Panc1 (cell line): ENCODE measurements around the gene CPA5. TPM values are rescaled to one million over a fixed set of nuclear protein-coding genes. Genes with fewer than 3 reads are reported as not detected.

ENCODE experiments used
- ATAC-seq: fragments of 200-7000 bp; cut with Tn5 transposase; 2 replicates; pipeline ENCODE4 v1.9.1; 2020; ENCODE audit warnings: mild to moderate bottlenecking, moderate library complexity
- BruUV-seq: library from RNA; stranded (reverse); fragments of 400-500 nt; replicated peaks from 2 replicates; lab custom pipeline; 2021; lab: Mats Ljungman, UMichigan
- CTCF ChIA-PET: fragments of 300-600 bp; sonication (Branson Sonifier 250); formaldehyde crosslinking; loops from one replicate; lab custom pipeline; 2022; ENCODE audit warnings: antibody characterized with exemption; lab: Charles Lee
- POLR2A ChIA-PET: fragments of 300-600 bp; sonication (Branson Sonifier 250); formaldehyde crosslinking; loops from one replicate; lab custom pipeline; 2022; ENCODE audit warnings: antibody characterized with exemption; lab: Charles Lee
- DNase-seq: peaks from one replicate; pipeline ENCODE4 v3.0.0-alpha.2; 2010; ENCODE audit warnings: low read depth, low spot score
- H3K27ac ChIP-seq: 2 replicates; pipeline ENCODE4 v1.5.1; 2011; ENCODE audit warnings: mild to moderate bottlenecking, low read length, inconsistent platforms
- H3K27me3 ChIP-seq: fragments of 200-500 bp; sonication (Bioruptor generic); 2 replicates; pipeline ENCODE4 v1.6.0; 2014; ENCODE audit warnings: low read length, inconsistent platforms; ENCODE audit not compliant: control insufficient read depth, insufficient read depth
- H3K36me3 ChIP-seq: fragments of 200-500 bp; sonication (Bioruptor generic); 2 replicates; pipeline ENCODE4 v1.5.1; 2014; ENCODE audit warnings: inconsistent platforms, mild to moderate bottlenecking, low read length, moderate library complexity; ENCODE audit not compliant: control insufficient read depth, insufficient read depth
- H3K4me1 ChIP-seq: 2 replicates; pipeline ENCODE4 v1.5.1; 2011; ENCODE audit warnings: inconsistent platforms, mild to moderate bottlenecking, low read length, moderate library complexity; ENCODE audit not compliant: control insufficient read depth, insufficient read depth
- H3K4me3 ChIP-seq, 2 experiments: 2 replicates each; pipeline ENCODE4 v1.5.1; 2011 to 2012; ENCODE audit warnings: low read depth in 2 of 2, low read length in 2 of 2, mild to moderate bottlenecking in 2 of 2, inconsistent platforms in 1 of 2, moderate library complexity in 1 of 2
- H3K9me3 ChIP-seq: fragments of 200-500 bp; sonication (Bioruptor generic); 2 replicates; pipeline ENCODE4 v1.5.1; 2014; ENCODE audit warnings: low read depth, mild to moderate bottlenecking, inconsistent platforms, low read length, moderate library complexity; ENCODE audit not compliant: control insufficient read depth, insufficient read depth
- POLR2AphosphoS5 ChIP-seq: IDR thresholded peaks from 2 replicates; pipeline ENCODE4 v1.6.1; 2012; ENCODE audit warnings: mild to moderate bottlenecking, low read depth, low read length, moderate library complexity
- SIN3A ChIP-seq: IDR thresholded peaks from 2 replicates; pipeline ENCODE4 v1.6.1; 2012; ENCODE audit warnings: low read depth, mild to moderate bottlenecking, low read length, moderate library complexity, borderline replicate concordance; ENCODE audit not compliant: insufficient read depth
- TCF7L2 ChIP-seq: IDR thresholded peaks from 2 replicates; pipeline ENCODE4 v1.6.1; 2011; ENCODE audit warnings: mild to moderate bottlenecking, low read depth, low read length, inconsistent platforms
- in situ Hi-C: cut with HindIII; loops from 2 replicates; pipeline ENCODE4 v1.10.0; 2016; ENCODE audit warnings: low sequenced_read_pairs, low pct_unique_long_range_greater_than_20kb
- intact Hi-C: fragments of 100-400 bp; cut with micrococcal nuclease; formaldehyde crosslinking; loops from one replicate; pipeline ENCODE4 v1.10.0; 2022; ENCODE audit not compliant: unreplicated experiment
- total RNA-seq: library from RNA; stranded (reverse); gene quantifications from one replicate; pipeline ENCODE4 v1.2.1, GENCODE V29; 2021; ENCODE audit not compliant: unreplicated experiment
- TF ChIP-seq, protein P1 (sequence below), 2 experiments: IDR thresholded peaks; 2 replicates each; pipeline ENCODE4 v1.6.1; 2011 to 2012; ENCODE audit warnings: low read depth in 2 of 2, control low read depth in 1 of 2, low read length in 1 of 2, mild to moderate bottlenecking in 1 of 2, moderate library complexity in 1 of 2; ENCODE audit not compliant: insufficient read depth in 1 of 2
- TF ChIP-seq, protein P2 (sequence below): fragments of 450-650 bp; IDR thresholded peaks from 2 replicates; pipeline ENCODE4 v1.5.1; 2017; ENCODE audit warnings: mild to moderate bottlenecking

The CPA5 gene
- total RNA-seq, 1 experiment from 2014 or later, result not detected

DNA sequence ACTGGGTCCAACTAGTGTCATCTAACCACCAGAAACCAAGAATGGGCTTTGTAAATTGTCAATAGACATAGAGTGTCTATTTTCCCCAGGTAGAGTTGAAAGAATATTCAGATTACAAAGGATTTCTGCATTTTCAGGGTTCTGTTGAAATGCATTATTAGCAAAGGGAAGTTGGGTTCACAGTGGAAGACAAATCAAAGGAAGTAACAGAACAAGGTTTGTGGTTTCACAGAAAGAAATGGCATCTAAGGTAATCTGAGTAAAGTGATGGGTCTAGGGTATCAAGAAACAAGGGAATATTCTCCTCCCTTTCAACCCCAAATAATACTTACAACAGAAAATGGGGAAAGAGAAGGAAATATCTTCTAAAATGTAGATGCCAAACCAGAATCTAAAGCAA is 70.4 kb downstream of the CPA5 start:
- no peaks in the 10 kb centered on the region for H3K27me3 ChIP-seq
- CTCF ChIA-PET, result no interaction called here
- POLR2A ChIA-PET, result no interaction called here
- no peak overlapping the region for H3K4me3 ChIP-seq
- intact Hi-C loops (no loop called here), in situ Hi-C loops (no loop called here)
- DNase-seq (no peak), ATAC-seq (no peak)
- no TSS peak for BruUV-seq
- H3K9me3 ChIP-seq, result no peaks in the 10 kb centered on the region
- no peak overlapping the region for H3K27ac ChIP-seq
- H3K4me1 ChIP-seq, result no peaks in the 10 kb centered on the region
- TF ChIP-seq POLR2AphosphoS5, result no peak
- TF ChIP-seq SIN3A, result no peak
- H3K36me3 ChIP-seq, result no peaks in the 10 kb centered on the region

DNA sequence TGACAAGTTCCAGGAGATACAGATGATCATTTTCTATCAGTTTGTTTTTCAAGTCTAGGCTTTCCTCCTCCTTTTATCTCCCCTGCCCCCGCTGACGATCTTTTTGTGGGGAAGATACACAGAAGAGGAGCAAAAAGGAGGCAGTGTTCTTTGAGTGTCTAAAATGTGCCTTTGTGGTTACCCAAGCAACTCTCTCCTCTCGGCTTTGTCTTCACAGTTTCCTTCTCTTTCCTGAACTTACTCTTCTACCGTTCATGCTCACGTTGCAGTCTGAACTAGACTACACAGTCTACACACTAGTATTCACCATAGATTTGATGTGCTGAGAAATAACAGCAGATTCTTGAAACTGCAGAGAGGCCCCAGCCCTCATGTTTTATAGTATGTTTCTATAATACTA is 72.6 kb downstream of the CPA5 start:
- H3K4me3 ChIP-seq, result no peak overlapping the region
- no peaks in the 10 kb centered on the region for H3K36me3 ChIP-seq
- TF ChIP-seq TCF7L2, result no peak
- no peak for TF ChIP-seq POLR2AphosphoS5
- TF ChIP-seq, protein P1, sequence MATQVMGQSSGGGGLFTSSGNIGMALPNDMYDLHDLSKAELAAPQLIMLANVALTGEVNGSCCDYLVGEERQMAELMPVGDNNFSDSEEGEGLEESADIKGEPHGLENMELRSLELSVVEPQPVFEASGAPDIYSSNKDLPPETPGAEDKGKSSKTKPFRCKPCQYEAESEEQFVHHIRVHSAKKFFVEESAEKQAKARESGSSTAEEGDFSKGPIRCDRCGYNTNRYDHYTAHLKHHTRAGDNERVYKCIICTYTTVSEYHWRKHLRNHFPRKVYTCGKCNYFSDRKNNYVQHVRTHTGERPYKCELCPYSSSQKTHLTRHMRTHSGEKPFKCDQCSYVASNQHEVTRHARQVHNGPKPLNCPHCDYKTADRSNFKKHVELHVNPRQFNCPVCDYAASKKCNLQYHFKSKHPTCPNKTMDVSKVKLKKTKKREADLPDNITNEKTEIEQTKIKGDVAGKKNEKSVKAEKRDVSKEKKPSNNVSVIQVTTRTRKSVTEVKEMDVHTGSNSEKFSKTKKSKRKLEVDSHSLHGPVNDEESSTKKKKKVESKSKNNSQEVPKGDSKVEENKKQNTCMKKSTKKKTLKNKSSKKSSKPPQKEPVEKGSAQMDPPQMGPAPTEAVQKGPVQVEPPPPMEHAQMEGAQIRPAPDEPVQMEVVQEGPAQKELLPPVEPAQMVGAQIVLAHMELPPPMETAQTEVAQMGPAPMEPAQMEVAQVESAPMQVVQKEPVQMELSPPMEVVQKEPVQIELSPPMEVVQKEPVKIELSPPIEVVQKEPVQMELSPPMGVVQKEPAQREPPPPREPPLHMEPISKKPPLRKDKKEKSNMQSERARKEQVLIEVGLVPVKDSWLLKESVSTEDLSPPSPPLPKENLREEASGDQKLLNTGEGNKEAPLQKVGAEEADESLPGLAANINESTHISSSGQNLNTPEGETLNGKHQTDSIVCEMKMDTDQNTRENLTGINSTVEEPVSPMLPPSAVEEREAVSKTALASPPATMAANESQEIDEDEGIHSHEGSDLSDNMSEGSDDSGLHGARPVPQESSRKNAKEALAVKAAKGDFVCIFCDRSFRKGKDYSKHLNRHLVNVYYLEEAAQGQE (IDR thresholded peaks at IDR 0.05; ENCODE audit: insufficient read depth in 1 of 2, low read depth in 2 of 2, low read length in 1 of 2), result no peak
- TF ChIP-seq, protein P2, sequence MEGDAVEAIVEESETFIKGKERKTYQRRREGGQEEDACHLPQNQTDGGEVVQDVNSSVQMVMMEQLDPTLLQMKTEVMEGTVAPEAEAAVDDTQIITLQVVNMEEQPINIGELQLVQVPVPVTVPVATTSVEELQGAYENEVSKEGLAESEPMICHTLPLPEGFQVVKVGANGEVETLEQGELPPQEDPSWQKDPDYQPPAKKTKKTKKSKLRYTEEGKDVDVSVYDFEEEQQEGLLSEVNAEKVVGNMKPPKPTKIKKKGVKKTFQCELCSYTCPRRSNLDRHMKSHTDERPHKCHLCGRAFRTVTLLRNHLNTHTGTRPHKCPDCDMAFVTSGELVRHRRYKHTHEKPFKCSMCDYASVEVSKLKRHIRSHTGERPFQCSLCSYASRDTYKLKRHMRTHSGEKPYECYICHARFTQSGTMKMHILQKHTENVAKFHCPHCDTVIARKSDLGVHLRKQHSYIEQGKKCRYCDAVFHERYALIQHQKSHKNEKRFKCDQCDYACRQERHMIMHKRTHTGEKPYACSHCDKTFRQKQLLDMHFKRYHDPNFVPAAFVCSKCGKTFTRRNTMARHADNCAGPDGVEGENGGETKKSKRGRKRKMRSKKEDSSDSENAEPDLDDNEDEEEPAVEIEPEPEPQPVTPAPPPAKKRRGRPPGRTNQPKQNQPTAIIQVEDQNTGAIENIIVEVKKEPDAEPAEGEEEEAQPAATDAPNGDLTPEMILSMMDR, result no peak
- TF ChIP-seq SIN3A, result no peak
- no peaks in the 10 kb centered on the region for H3K9me3 ChIP-seq
- H3K4me1 ChIP-seq, result no peaks in the 10 kb centered on the region
- ATAC-seq, result no peak
- no peaks in the 10 kb centered on the region for H3K27me3 ChIP-seq
- intact Hi-C loops (no loop called here), in situ Hi-C loops (no loop called here)
- BruUV-seq, result no TSS peak
- ChIA-PET POLR2A (no interaction called here), CTCF (no interaction called here)
- no peak overlapping the region for H3K27ac ChIP-seq
- no peak for DNase-seq

DNA sequence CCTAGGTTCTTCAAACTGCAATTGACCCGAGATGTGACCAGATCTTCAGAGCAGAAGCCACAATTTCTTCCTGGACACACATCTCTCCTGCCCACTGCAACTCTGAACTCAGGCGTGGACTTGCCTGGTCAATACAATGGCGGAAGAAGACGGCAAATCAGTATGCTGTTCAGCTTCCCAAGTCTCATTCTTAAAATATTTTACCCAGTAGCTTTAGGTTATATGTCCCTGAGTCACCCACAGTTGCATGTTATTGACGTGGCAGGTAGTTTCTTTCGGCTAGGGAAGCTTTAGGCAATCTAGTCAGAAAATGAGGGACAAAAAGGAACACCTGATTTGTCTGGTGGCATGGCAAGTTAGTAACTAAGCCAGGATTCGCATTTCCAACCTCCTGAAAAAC is 73.7 kb downstream of the CPA5 start:
- Histone ChIP-seq H3K4me1 (no peaks in the 10 kb centered on the region), H3K9me3 (no peaks in the 10 kb centered on the region), H3K4me3 (no peak overlapping the region), H3K27ac (no peak overlapping the region), H3K27me3 (no peaks in the 10 kb centered on the region), H3K36me3 (no peaks in the 10 kb centered on the region)
- no TSS peak for BruUV-seq
- CTCF ChIA-PET, result no interaction called here
- ATAC-seq, result no peak
- TF ChIP-seq SIN3A (no peak), POLR2AphosphoS5 (no peak), TCF7L2 (no peak)
- TF ChIP-seq, protein P1 (IDR thresholded peaks at IDR 0.05; ENCODE audit: insufficient read depth in 1 of 2, low read depth in 2 of 2, low read length in 1 of 2), result no peak
- TF ChIP-seq, protein P2, result no peak
- intact Hi-C loops, result no loop called here
- no peak for DNase-seq
- in situ Hi-C loops, result no loop called here
- POLR2A ChIA-PET, result no interaction called here
